A549 (cell line): ENCODE measurements around the gene SLC2A2. TPM values are rescaled to one million over a fixed set of nuclear protein-coding genes. Genes with fewer than 3 reads are reported as not detected.

ENCODE experiments used
- ATAC-seq, 2 experiments: fragments of 200-7000 bp in 1 of 2; fragments of >200 bp in 1 of 2; cut with Nextera tagmentation in 1 of 2; cut with Tn5 transposase in 1 of 2; 3 replicates each; pipeline versions ENCODE4 v1.8.0 to v1.9.1; 2018 to 2020; ENCODE audit warnings: mild to moderate bottlenecking in 1 of 2, moderate library complexity in 1 of 2
- CTCF ChIA-PET: fragments of 300-600 bp; sonication (Branson Sonifier 250); formaldehyde crosslinking; extraction: SDS; loops from one replicate; lab custom pipeline; 2021; ENCODE audit warnings: antibody characterized with exemption, inconsistent platforms; lab: Yijun Ruan, JAX
- POLR2A ChIA-PET: fragments of 350-600 bp; formaldehyde crosslinking; extraction: SDS; loops from one replicate; lab custom pipeline; 2021; ENCODE audit warnings: antibody characterized with exemption, inconsistent platforms; lab: Yijun Ruan, JAX
- DNase-seq, 2 experiments: peaks; one replicate each; pipeline versions ENCODE4 v3.0.0 to v3.0.0-alpha.2; 2011 to 2016; ENCODE audit warnings: low read depth in 1 of 2, low spot score in 1 of 2
- FAIRE-seq: peaks from 2 replicates; lab custom pipeline; 2011; peaks lifted over from hg19 to GRCh38; lab: Jason Lieb, UNC
- H3K27ac ChIP-seq, 2 experiments: fragments of >200 bp; sonication (Bioruptor Twin); formaldehyde crosslinking; 3 replicates each; pipeline ENCODE4 v1.5.1; 2016 to 2017
- H3K4me1 ChIP-seq: fragments of >200 bp; sonication (Bioruptor Twin); formaldehyde crosslinking; 3 replicates; pipeline ENCODE4 v1.6.1; 2016
- H3K4me2 ChIP-seq: fragments of >200 bp; sonication (Bioruptor Twin); formaldehyde crosslinking; 3 replicates; pipeline ENCODE4 v1.6.1; 2016
- H3K4me3 ChIP-seq: fragments of >200 bp; sonication (Bioruptor Twin); formaldehyde crosslinking; 3 replicates; pipeline ENCODE4 v1.5.1; 2016
- H3K9me3 ChIP-seq: fragments of >200 bp; sonication (Bioruptor Twin); formaldehyde crosslinking; 3 replicates; pipeline ENCODE4 v1.6.1; 2016
- BCL3 ChIP-seq: fragments of >200 bp; sonication (Bioruptor Twin); formaldehyde crosslinking; IDR thresholded peaks from 3 replicates; pipeline ENCODE4 v1.6.1; 2016
- BHLHE40 ChIP-seq: IDR thresholded peaks from 2 replicates; pipeline ENCODE4 v1.6.1; 2012; ENCODE audit warnings: low read depth, low read length, inconsistent platforms
- CBX8 ChIP-seq: fragments of 200-600 bp; sonication (generic); IDR thresholded peaks from 2 replicates; pipeline ENCODE4 v1.6.1; 2016
- CEBPB ChIP-seq, 2 experiments: fragments of >200 bp in 1 of 2; sonication (Bioruptor Twin) in 1 of 2; formaldehyde crosslinking in 1 of 2; IDR thresholded peaks; 2 replicates each; pipeline ENCODE4 v1.6.1; 2012 to 2016
- CHD2 ChIP-seq: fragments of 150-350 bp; IDR thresholded peaks from 2 replicates; pipeline ENCODE4 v1.6.1; 2014; ENCODE audit warnings: low read length; ENCODE audit not compliant: partially characterized antibody
- CHD4 ChIP-seq: fragments of 200-600 bp; sonication (generic); IDR thresholded peaks from 2 replicates; pipeline ENCODE4 v1.6.1; 2016; ENCODE audit warnings: antibody characterized with exemption, mild to moderate bottlenecking, borderline replicate concordance
- EHF ChIP-seq: fragments of 250-450 bp; sonication (Bioruptor Pico); IDR thresholded peaks from 2 replicates; pipeline ENCODE4 v1.5.0; 2020; ENCODE audit warnings: mild to moderate bottlenecking
- EP300 ChIP-seq, 2 experiments: fragments of >200 bp; sonication (Bioruptor Twin); formaldehyde crosslinking; IDR thresholded peaks; 2 replicates in 1 of 2; 3 replicates in 1 of 2; pipeline ENCODE4 v1.6.1; 2016 to 2017
- ESRRA ChIP-seq: fragments of 150-350 bp; IDR thresholded peaks from 2 replicates; pipeline ENCODE4 v1.6.1; 2014; ENCODE audit warnings: mild to moderate bottlenecking, low read length, borderline replicate concordance
- FOSB ChIP-seq: fragments of 250-450 bp; sonication (Bioruptor Pico); IDR thresholded peaks from 2 replicates; pipeline ENCODE4 v1.5.0; 2020; ENCODE audit warnings: mild to moderate bottlenecking, moderate library complexity
- FOSL2 ChIP-seq, 2 experiments: fragments of 450-650 bp in 1 of 2; fragments of >200 bp in 1 of 2; sonication (Bioruptor Twin) in 1 of 2; formaldehyde crosslinking; IDR thresholded peaks; 2 replicates each; pipeline versions ENCODE4 v1.5.0 to v1.6.1; 2016 to 2020; ENCODE audit warnings: mild to moderate bottlenecking in 1 of 2, moderate library complexity in 1 of 2
- GATA3 ChIP-seq: IDR thresholded peaks from 2 replicates; pipeline ENCODE4 v1.6.1; 2012; ENCODE audit warnings: borderline replicate concordance
- HEYL ChIP-seq: fragments of 250-450 bp; sonication (Bioruptor Pico); IDR thresholded peaks from 2 replicates; pipeline ENCODE4 v1.8.0; 2021; ENCODE audit warnings: mild to moderate bottlenecking, moderate library complexity
- HOXB13 ChIP-seq: fragments of 250-450 bp; sonication (Bioruptor Pico); IDR thresholded peaks from 2 replicates; pipeline ENCODE4 v1.5.0; 2020; ENCODE audit warnings: low read depth, mild to moderate bottlenecking, moderate library complexity
- HOXB5 ChIP-seq: fragments of 250-450 bp; sonication (Bioruptor Pico); IDR thresholded peaks from 2 replicates; pipeline ENCODE4 v1.5.0; 2020; ENCODE audit warnings: mild to moderate bottlenecking, moderate library complexity
- KDM5A ChIP-seq: fragments of 200-600 bp; sonication (generic); IDR thresholded peaks from 2 replicates; pipeline ENCODE4 v1.6.1; 2016; ENCODE audit warnings: antibody characterized with exemption, mild to moderate bottlenecking
- MYC ChIP-seq: IDR thresholded peaks from 2 replicates; pipeline ENCODE4 v1.6.1; 2012; ENCODE audit warnings: mild to moderate bottlenecking, inconsistent platforms, low read length, improper control_type of control experiment, borderline replicate concordance
- NPAS2 ChIP-seq: fragments of 250-450 bp; sonication (Bioruptor Pico); IDR thresholded peaks from 2 replicates; pipeline ENCODE4 v1.8.0; 2022; ENCODE audit warnings: mild to moderate bottlenecking, moderate library complexity, borderline replicate concordance
- NR3C1 ChIP-seq: fragments of >200 bp; sonication (Bioruptor Twin); formaldehyde crosslinking; IDR thresholded peaks from 3 replicates; pipeline ENCODE4 v1.6.1; 2017
- RAD21 ChIP-seq, 2 experiments: fragments of >200 bp in 1 of 2; sonication (Bioruptor Twin) in 1 of 2; formaldehyde crosslinking in 1 of 2; IDR thresholded peaks in 1 of 2; conservative IDR thresholded peaks in 1 of 2; 2 replicates in 1 of 2; 3 replicates in 1 of 2; pipeline ENCODE4 v1.6.1; 2012 to 2018; ENCODE audit warnings: inconsistent platforms in 1 of 2
- RARB ChIP-seq: fragments of 250-450 bp; sonication (Bioruptor Pico); IDR thresholded peaks from 2 replicates; pipeline ENCODE4 v1.8.0; 2021; ENCODE audit warnings: mild to moderate bottlenecking, moderate library complexity
- RNF2 ChIP-seq: fragments of 200-600 bp; sonication (generic); IDR thresholded peaks from 2 replicates; pipeline ENCODE4 v1.6.1; 2016; ENCODE audit warnings: low read depth, mild to moderate bottlenecking, antibody characterized with exemption, moderate library complexity, borderline replicate concordance
- SMC3 ChIP-seq: fragments of >200 bp; sonication (Bioruptor Twin); formaldehyde crosslinking; IDR thresholded peaks from 3 replicates; pipeline ENCODE4 v1.6.1; 2018; ENCODE audit warnings: inconsistent platforms
- SREBF2 ChIP-seq: fragments of 450-650 bp; IDR thresholded peaks from 2 replicates; pipeline ENCODE4 v1.6.1; 2014; ENCODE audit warnings: mild to moderate bottlenecking, moderate library complexity
- USF2 ChIP-seq: fragments of 450-650 bp; IDR thresholded peaks from 2 replicates; pipeline ENCODE4 v1.6.1; 2014; ENCODE audit warnings: antibody characterized with exemption
- ZC3H11A ChIP-seq: fragments of 450-650 bp; IDR thresholded peaks from 2 replicates; pipeline ENCODE4 v1.6.1; 2014; ENCODE audit warnings: antibody characterized with exemption, mild to moderate bottlenecking
- ZFP36 ChIP-seq: fragments of 450-650 bp; IDR thresholded peaks from 2 replicates; pipeline ENCODE4 v1.6.1; 2014; ENCODE audit warnings: borderline replicate concordance; ENCODE audit not compliant: partially characterized antibody
- WGBS: methylation state at CpG from one replicate; pipeline ENCODE4 v1.1.6; 2017; ENCODE audit errors: missing lambda C conversion rate; 5-methylcytosine and 5-hydroxymethylcytosine counted together
- polyA plus RNA-seq, 4 experiments: library from polyadenylated mRNA; depleted of rRNA in 3 of 4; stranded (reverse); fragments of >200 nt; fragmentation: RNase III in 1 of 4; extraction: RNeasy Plus Mini Kit Qiagen cat#74134 plus additional on column Dnase treatment in 1 of 4; gene quantifications; 2 replicates in 3 of 4; 3 replicates in 1 of 4; pipeline ENCODE4 v1.2.3, GENCODE V29; 2011 to 2017
- TF ChIP-seq, protein P1 (sequence below): IDR thresholded peaks from 2 replicates; pipeline ENCODE4 v1.6.1; 2012
- TF ChIP-seq, protein P2 (sequence below): fragments of 250-450 bp; sonication (Bioruptor Pico); IDR thresholded peaks from 2 replicates; pipeline ENCODE4 v1.5.0; 2020; ENCODE audit warnings: low read depth, mild to moderate bottlenecking, moderate library complexity

SLC2A2 gene
- polyA plus RNA-seq, 2 of the 4 experiments (the other 2 are of a cell fraction): not detected

- Histone ChIP-seq H3K4me1 (no peaks in the 10 kb centered on the region), H3K4me3 (no peak overlapping the region), H3K4me2 (no peak overlapping the region), H3K27ac (no peak overlapping the region), H3K9me3 (no peaks in the 10 kb centered on the region)
- no peak for FAIRE-seq
- no peak for ATAC-seq
- no peak for TF ChIP-seq SREBF2
- TF ChIP-seq HOXB5 (CRISPR knock-in tag): no peak
- TF ChIP-seq CBX8: no peak
- no peak for TF ChIP-seq NR3C1
- TF ChIP-seq EHF: no peak
- TF ChIP-seq CHD4: no peak
- no peak for TF ChIP-seq GATA3
- TF ChIP-seq FOSB (CRISPR knock-in tag): no peak
- no peak for TF ChIP-seq USF2
- TF ChIP-seq, protein P1, sequence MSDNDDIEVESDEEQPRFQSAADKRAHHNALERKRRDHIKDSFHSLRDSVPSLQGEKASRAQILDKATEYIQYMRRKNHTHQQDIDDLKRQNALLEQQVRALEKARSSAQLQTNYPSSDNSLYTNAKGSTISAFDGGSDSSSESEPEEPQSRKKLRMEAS: no peak
- TF ChIP-seq KDM5A: no peak
- TF ChIP-seq, protein P2, sequence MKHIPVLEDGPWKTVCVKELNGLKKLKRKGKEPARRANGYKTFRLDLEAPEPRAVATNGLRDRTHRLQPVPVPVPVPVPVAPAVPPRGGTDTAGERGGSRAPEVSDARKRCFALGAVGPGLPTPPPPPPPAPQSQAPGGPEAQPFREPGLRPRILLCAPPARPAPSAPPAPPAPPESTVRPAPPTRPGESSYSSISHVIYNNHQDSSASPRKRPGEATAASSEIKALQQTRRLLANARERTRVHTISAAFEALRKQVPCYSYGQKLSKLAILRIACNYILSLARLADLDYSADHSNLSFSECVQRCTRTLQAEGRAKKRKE: no peak
- no peak for TF ChIP-seq ZFP36
- no peak for TF ChIP-seq CHD2
- no peak for TF ChIP-seq FOSL2 (IDR thresholded peaks at IDR 0.05)
- no peak for TF ChIP-seq FOSL2 (CRISPR knock-in tag; IDR thresholded peaks at IDR 0.05)
- TF ChIP-seq BHLHE40: no peak
- no peak for TF ChIP-seq CEBPB (IDR thresholded peaks at IDR 0.05)
- TF ChIP-seq NPAS2 (CRISPR knock-in tag): no peak
- no peak for TF ChIP-seq EP300 (IDR thresholded peaks at IDR 0.05)
- ChIA-PET CTCF (no interaction called here), POLR2A (no interaction called here)
- WGBS: 73% methylated on average over 7 of the region's 13 CpGs
- no peak for DNase-seq
Observed at GRCh38 chr3:170953229-170953628, 73.3 kb downstream of the SLC2A2 start.

DNA sequence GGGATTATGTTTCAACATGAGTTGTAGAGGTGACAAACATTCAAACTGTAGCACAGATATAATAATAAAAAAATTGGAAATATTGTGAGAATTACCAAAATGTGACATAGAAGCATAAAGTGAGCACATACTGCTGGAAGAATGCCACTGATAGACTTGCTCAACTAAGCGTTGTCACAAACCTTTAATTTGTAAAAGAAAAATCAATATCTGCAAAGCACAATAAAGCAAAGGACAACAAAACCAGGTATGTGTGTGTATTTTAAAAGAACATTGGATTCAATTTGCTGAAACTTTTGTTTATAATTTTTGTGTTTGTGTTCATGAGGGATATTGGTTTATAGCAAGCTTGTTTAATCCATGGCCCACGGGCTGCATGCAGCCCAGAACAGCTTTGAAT, 77.3 kb downstream of the SLC2A2 start:
- Histone ChIP-seq H3K4me1 (no peaks in the 10 kb centered on the region), H3K9me3 (no peaks in the 10 kb centered on the region), H3K27ac (no peak overlapping the region), H3K4me2 (no peak overlapping the region), H3K4me3 (no peak overlapping the region)
- ChIA-PET POLR2A (no interaction called here), CTCF (interaction anchor here (1.2 kb wide), 1 partner anchor 13 kb away, joined by 4 read pairs; no protein-coding TSS in a partner anchor)
- ATAC-seq: no peak
- WGBS: 36% methylated on average over 2 of the region's 2 CpGs
- TF ChIP-seq HOXB13: no peak
- TF ChIP-seq GATA3: no peak
- TF ChIP-seq, protein P2: no peak
- no peak for TF ChIP-seq ZC3H11A
- TF ChIP-seq CHD2: no peak
- TF ChIP-seq EP300 (IDR thresholded peaks at IDR 0.05): no peak
- no peak for TF ChIP-seq BCL3
- TF ChIP-seq FOSB (CRISPR knock-in tag): no peak
- no peak for TF ChIP-seq CEBPB (IDR thresholded peaks at IDR 0.05)
- TF ChIP-seq SMC3: no peak
- no peak for TF ChIP-seq KDM5A
- TF ChIP-seq MYC: no peak
- no peak for TF ChIP-seq HEYL (CRISPR knock-in tag)
- TF ChIP-seq RNF2: no peak
- TF ChIP-seq RARB (CRISPR knock-in tag): no peak
- no peak for TF ChIP-seq EHF
- TF ChIP-seq RAD21 (conservative IDR thresholded peaks at IDR 0.05 in 1 of 2, IDR thresholded peaks at IDR 0.05 in 1 of 2): no peak
- no peak for TF ChIP-seq ESRRA
- no peak for DNase-seq
- no peak for FAIRE-seq
